GM23338 (cell line): ENCODE measurements around the gene CTNNA3. TPM values are rescaled to one million over a fixed set of nuclear protein-coding genes. Genes with fewer than 3 reads are reported as not detected.

Experiments
- ATAC-seq: fragments of 200-7000 bp; cut with Tn5 transposase; 3 replicates; pipeline ENCODE4 v1.9.1; 2020
- DNase-seq: peaks from one replicate; pipeline ENCODE4 v3.0.0-alpha.2; 2015; ENCODE audit warnings: low spot score
- H2AFZ ChIP-seq: fragments of 200-600 bp; sonication (generic); 2 replicates; pipeline ENCODE4 v1.8.0; 2016; ENCODE audit warnings: antibody characterized with exemption, mild to moderate bottlenecking, moderate library complexity
- H3F3A ChIP-seq: fragments of 200-600 bp; sonication (generic); replicated peaks from 2 replicates; pipeline ENCODE4 v1.8.0; 2017; ENCODE audit warnings: antibody characterized with exemption, mixed run types, low read depth
- H3K27ac ChIP-seq: fragments of 200-600 bp; sonication (generic); 2 replicates; pipeline ENCODE4 v1.6.1; 2016; ENCODE audit warnings: low read depth
- H3K27me3 ChIP-seq: fragments of 200-600 bp; sonication (generic); 2 replicates; pipeline ENCODE4 v1.8.0; 2016; ENCODE audit warnings: mild to moderate bottlenecking, mixed run types, moderate library complexity; ENCODE audit not compliant: insufficient read depth
- H3K36me3 ChIP-seq: fragments of 200-600 bp; sonication (generic); 2 replicates; pipeline ENCODE4 v1.8.0; 2016; ENCODE audit warnings: mild to moderate bottlenecking; ENCODE audit not compliant: insufficient read depth
- H3K4me1 ChIP-seq: fragments of 200-600 bp; sonication (generic); 2 replicates; pipeline ENCODE4 v1.8.0; 2016; ENCODE audit warnings: mild to moderate bottlenecking, moderate library complexity; ENCODE audit not compliant: insufficient read depth
- H3K4me2 ChIP-seq: fragments of 200-600 bp; sonication (generic); 2 replicates; pipeline ENCODE4 v1.7.1; 2017; ENCODE audit warnings: mixed run types
- H3K4me3 ChIP-seq: fragments of 200-600 bp; sonication (generic); 2 replicates; pipeline ENCODE4 v1.6.1; 2016; ENCODE audit warnings: mixed run types
- H3K79me2 ChIP-seq: fragments of 200-600 bp; sonication (generic); replicated peaks from 2 replicates; pipeline ENCODE4 v1.8.0; 2017; ENCODE audit warnings: mild to moderate bottlenecking; ENCODE audit not compliant: insufficient read depth
- H3K9me2 ChIP-seq: fragments of 200-600 bp; sonication (generic); 2 replicates; pipeline ENCODE4 v1.8.0; 2017; ENCODE audit not compliant: insufficient read depth
- H4K20me1 ChIP-seq: fragments of 200-600 bp; sonication (generic); replicated peaks from 2 replicates; pipeline ENCODE4 v1.8.0; 2017; ENCODE audit warnings: mild to moderate bottlenecking; ENCODE audit not compliant: insufficient read depth
- H3K27ac Mint-ChIP-seq: 2 replicates; pipeline ENCODE4 v1.8.0; 2020; ENCODE audit warnings: inconsistent platforms, mild to moderate bottlenecking, moderate library complexity, mixed read lengths
- H3K27me3 Mint-ChIP-seq: 3 replicates; pipeline ENCODE4 v1.8.0; 2022; ENCODE audit warnings: low read depth, mild to moderate bottlenecking, moderate library complexity, mixed read lengths, inconsistent platforms; ENCODE audit not compliant: insufficient read depth, poor library complexity
- H3K36me3 Mint-ChIP-seq: 3 replicates; pipeline ENCODE4 v1.8.0; 2021; ENCODE audit warnings: low read depth, mild to moderate bottlenecking, inconsistent platforms, moderate library complexity, mixed read lengths
- H3K4me1 Mint-ChIP-seq: 3 replicates; pipeline ENCODE4 v1.8.0; 2020; ENCODE audit warnings: mild to moderate bottlenecking, inconsistent platforms, mixed read lengths
- H3K4me3 Mint-ChIP-seq: 3 replicates; pipeline ENCODE4 v1.8.0; 2021; ENCODE audit warnings: moderate library complexity, mild to moderate bottlenecking, inconsistent platforms, mixed read lengths
- H3K9me3 Mint-ChIP-seq: 3 replicates; pipeline ENCODE4 v1.8.0; 2020; ENCODE audit warnings: moderate library complexity, mild to moderate bottlenecking, inconsistent platforms, mixed read lengths
- CREB1 ChIP-seq: fragments of 250-450 bp; sonication (Bioruptor Pico); IDR thresholded peaks from 2 replicates; pipeline ENCODE4 v1.5.0; 2020; ENCODE audit warnings: low read depth, mild to moderate bottlenecking, moderate library complexity
- CTCF ChIP-seq, 2 experiments: fragments of 200-600 bp in 1 of 2; sonication (generic) in 1 of 2; conservative IDR thresholded peaks; 2 replicates each; pipeline versions ENCODE4 v1.5.1 to v1.6.1; 2016 to 2017; ENCODE audit warnings: antibody characterized with exemption in 2 of 2, low read depth in 2 of 2, mild to moderate bottlenecking in 2 of 2, moderate library complexity in 1 of 2
- ETS1 ChIP-seq: IDR thresholded peaks from 2 replicates; pipeline ENCODE4 v1.6.1; 2016; ENCODE audit warnings: antibody characterized with exemption
- EZH2 ChIP-seq: fragments of 200-600 bp; sonication (generic); IDR thresholded peaks from one replicate; pipeline ENCODE4 v1.8.0; 2017; ENCODE audit warnings: antibody characterized with exemption, mild to moderate bottlenecking, low read depth; ENCODE audit not compliant: unreplicated experiment
- EZH2phosphoT487 ChIP-seq: fragments of 200-600 bp; sonication (generic); IDR thresholded peaks from one replicate; pipeline ENCODE4 v1.8.1; 2018; ENCODE audit warnings: antibody characterized with exemption; ENCODE audit not compliant: unreplicated experiment
- JUNB ChIP-seq: IDR thresholded peaks from one replicate; pipeline ENCODE4 v1.6.1; 2016; ENCODE audit warnings: antibody characterized with exemption; ENCODE audit not compliant: unreplicated experiment
- NANOG ChIP-seq: IDR thresholded peaks from 2 replicates; pipeline ENCODE4 v1.6.1; 2016; ENCODE audit warnings: antibody characterized with exemption, borderline replicate concordance
- POLR2AphosphoS5 ChIP-seq: IDR thresholded peaks from 2 replicates; pipeline ENCODE4 v1.6.1; 2016; ENCODE audit warnings: antibody characterized with exemption, low read depth
- REST ChIP-seq: IDR thresholded peaks from one replicate; pipeline ENCODE4 v1.6.1; 2018; ENCODE audit warnings: antibody characterized with exemption; ENCODE audit not compliant: unreplicated experiment
- STAT1 ChIP-seq: IDR thresholded peaks from one replicate; pipeline ENCODE4 v1.6.1; 2016; ENCODE audit warnings: antibody characterized with exemption; ENCODE audit not compliant: unreplicated experiment
- ZNF114 ChIP-seq: fragments of 250-450 bp; sonication (Bioruptor Pico); IDR thresholded peaks from 2 replicates; pipeline ENCODE4 v1.5.0; 2020; ENCODE audit warnings: mild to moderate bottlenecking, moderate library complexity
- ZNF331 ChIP-seq: fragments of 250-450 bp; sonication (Bioruptor Pico); IDR thresholded peaks from 2 replicates; pipeline ENCODE4 v1.5.0; 2020; ENCODE audit warnings: low read depth, mild to moderate bottlenecking, moderate library complexity
- ZNF462 ChIP-seq: fragments of 250-450 bp; sonication (Bioruptor Pico); IDR thresholded peaks from 2 replicates; pipeline ENCODE4 v1.5.0; 2020; ENCODE audit warnings: mild to moderate bottlenecking, moderate library complexity
- polyA plus RNA-seq: library from polyadenylated mRNA; unstranded; fragments of >200 nt; fragmentation: Nextera tagmentation; extraction: Ambion mirVana; gene quantifications from 2 replicates; pipeline ENCODE4 v1.2.1, GENCODE V29; 2016
- total RNA-seq: library from RNA; depleted of rRNA; stranded (reverse); fragments of >200 nt; shearing (Covaris generic); gene quantifications from 2 replicates; pipeline ENCODE4 v1.2.3, GENCODE V29; 2014

The CTNNA3 gene
- total and polyA plus RNA-seq, 2 experiments from 2014 or later: 0.71 to 3.3 TPM

- no peaks in the 10 kb centered on the region for H3K27me3 ChIP-seq
- DNase-seq (no peak), ATAC-seq (no peak)
- no peaks in the 10 kb centered on the region for H3K36me3 ChIP-seq
- H3K27ac Mint-ChIP-seq: no peak overlapping the region
- peak overlapping the region; percentile 35; the same call in 1 of the 2 replicates for H2AFZ ChIP-seq
- no peaks in the 10 kb centered on the region for H4K20me1 ChIP-seq
- no peaks in the 10 kb centered on the region for H3K79me2 ChIP-seq
- TF ChIP-seq REST (no peak), EZH2 (no peak), ZNF462 (CRISPR knock-in tag) (no peak), STAT1 (no peak), NANOG (no peak), EZH2phosphoT487 (no peak), JUNB (no peak), ZNF114 (CRISPR knock-in tag) (no peak), POLR2AphosphoS5 (no peak), CTCF (conservative IDR thresholded peaks at IDR 0.05; ENCODE audit: low read depth in 2 of 2) (no peak), CREB1 (CRISPR knock-in tag) (no peak), ETS1 (no peak), ZNF331 (CRISPR knock-in tag) (no peak)
- no peaks in the 10 kb centered on the region for H3K27me3 Mint-ChIP-seq
- H3K4me2 ChIP-seq: no peak overlapping the region
- H3K4me3 Mint-ChIP-seq: no peak overlapping the region
- H3K4me3 ChIP-seq: no peak overlapping the region
- no peaks in the 10 kb centered on the region for H3K9me2 ChIP-seq
- peaks cover 24% of the 10 kb centered on the region for H3K9me3 Mint-ChIP-seq
- H3K4me1 ChIP-seq: no peaks in the 10 kb centered on the region
- H3K36me3 Mint-ChIP-seq: peaks cover 8% of the 10 kb centered on the region
- no peaks in the 10 kb centered on the region for H3K4me1 Mint-ChIP-seq
- H3K27ac ChIP-seq: no peak overlapping the region
- no peaks in the 10 kb centered on the region for H3F3A ChIP-seq
These were observed 440 bp downstream of the CTNNA3 start for GRCh38 chr10:67695555-67695954.
